ENCODE data around the gene EHD4.

Gene EHD4

GRCh38 chr15:41855261-41855961 is 116.9 kb downstream of the EHD4 start:
- TF ChIP-seq, protein P1, sequence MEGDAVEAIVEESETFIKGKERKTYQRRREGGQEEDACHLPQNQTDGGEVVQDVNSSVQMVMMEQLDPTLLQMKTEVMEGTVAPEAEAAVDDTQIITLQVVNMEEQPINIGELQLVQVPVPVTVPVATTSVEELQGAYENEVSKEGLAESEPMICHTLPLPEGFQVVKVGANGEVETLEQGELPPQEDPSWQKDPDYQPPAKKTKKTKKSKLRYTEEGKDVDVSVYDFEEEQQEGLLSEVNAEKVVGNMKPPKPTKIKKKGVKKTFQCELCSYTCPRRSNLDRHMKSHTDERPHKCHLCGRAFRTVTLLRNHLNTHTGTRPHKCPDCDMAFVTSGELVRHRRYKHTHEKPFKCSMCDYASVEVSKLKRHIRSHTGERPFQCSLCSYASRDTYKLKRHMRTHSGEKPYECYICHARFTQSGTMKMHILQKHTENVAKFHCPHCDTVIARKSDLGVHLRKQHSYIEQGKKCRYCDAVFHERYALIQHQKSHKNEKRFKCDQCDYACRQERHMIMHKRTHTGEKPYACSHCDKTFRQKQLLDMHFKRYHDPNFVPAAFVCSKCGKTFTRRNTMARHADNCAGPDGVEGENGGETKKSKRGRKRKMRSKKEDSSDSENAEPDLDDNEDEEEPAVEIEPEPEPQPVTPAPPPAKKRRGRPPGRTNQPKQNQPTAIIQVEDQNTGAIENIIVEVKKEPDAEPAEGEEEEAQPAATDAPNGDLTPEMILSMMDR (IDR thresholded peaks at IDR 0.05; ENCODE audit: insufficient read depth, missing control alignments), result no peak
- DNase-seq (ENCODE audit: insufficient read length, low spot score) (no peak), FAIRE-seq (no peak)

GRCh38 chr15:41854443-41854842 is 117.9 kb downstream of the EHD4 start:
- FAIRE-seq (no peak), DNase-seq (ENCODE audit: insufficient read length, low spot score) (no peak)

DNA sequence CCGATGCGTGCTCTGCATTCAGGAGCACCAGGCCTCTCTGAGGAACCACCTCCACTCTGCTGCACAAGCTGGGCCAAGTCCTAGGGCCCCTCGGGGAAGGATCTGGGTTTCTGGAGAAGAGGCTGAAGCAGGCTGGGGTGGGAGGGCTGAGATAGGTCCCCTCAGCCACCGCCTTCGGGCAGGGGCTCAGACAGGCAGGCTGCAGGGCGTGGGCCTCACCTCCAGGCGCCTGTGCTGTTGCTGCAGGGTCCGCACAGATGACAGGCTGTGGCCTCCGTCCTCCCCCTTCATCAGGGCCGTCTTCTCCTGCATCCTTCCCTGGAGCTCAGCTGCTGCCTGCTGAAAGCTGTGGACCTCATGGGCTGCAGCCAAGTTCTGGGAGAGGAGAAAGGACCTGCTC is 118.5 kb downstream of the EHD4 start:
- TF ChIP-seq, protein P1 (IDR thresholded peaks at IDR 0.05; ENCODE audit: insufficient read depth, missing control alignments), result no peak
- FAIRE-seq, result no peak

More at GRCh38 chr15:41854443-41854842, 117.9 kb downstream of the EHD4 start:
- TF ChIP-seq, protein P1 (IDR thresholded peaks at IDR 0.05; ENCODE audit: insufficient read depth, missing control alignments), result no peak

GRCh38 chr15:41852736-41853590 is 119.4 kb downstream of the EHD4 start:
- no peak for FAIRE-seq
- DNase-seq (ENCODE audit: insufficient read length, low spot score), result no peak
- TF ChIP-seq, protein P1 (IDR thresholded peaks at IDR 0.05; ENCODE audit: insufficient read depth, missing control alignments), result no peak

More for the DNA sequence above, 118.5 kb downstream of the EHD4 start:
- no peak for DNase-seq (ENCODE audit: insufficient read length, low spot score)

DNA sequence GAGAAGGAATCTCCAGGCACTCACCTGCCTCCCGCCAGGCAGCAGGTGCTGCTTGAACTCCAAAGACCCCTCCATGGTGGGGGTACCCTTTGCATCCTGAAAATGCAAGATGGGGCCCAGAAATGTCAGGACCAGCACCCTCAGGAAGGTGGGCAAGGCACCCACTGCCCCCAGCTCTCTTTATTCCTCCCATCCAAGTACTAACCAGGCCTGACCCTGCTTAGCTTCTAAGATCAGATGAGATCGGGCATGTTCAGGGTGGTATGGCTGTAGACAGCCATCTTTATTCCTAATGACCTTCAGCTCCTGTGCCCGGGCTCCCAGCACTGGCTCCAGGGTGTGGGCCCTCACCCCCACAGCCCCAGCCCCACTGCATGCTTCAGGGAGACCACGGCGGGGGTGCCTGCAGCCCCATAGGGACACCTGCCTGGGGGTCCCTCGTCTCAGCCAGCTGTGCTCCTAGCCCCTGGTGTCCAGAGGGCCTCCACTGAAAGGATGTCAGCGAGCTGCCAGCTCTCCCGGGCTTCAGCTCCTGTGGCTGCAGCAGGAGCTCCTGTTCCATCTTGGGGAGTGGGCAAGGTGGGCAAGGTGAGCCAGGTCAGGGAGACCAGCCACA is 120.5 kb downstream of the EHD4 start:
- TF ChIP-seq, protein P1 (IDR thresholded peaks at IDR 0.05; ENCODE audit: insufficient read depth, missing control alignments), result no peak
- FAIRE-seq (no peak), DNase-seq (ENCODE audit: insufficient read length, low spot score) (no peak)

DNA sequence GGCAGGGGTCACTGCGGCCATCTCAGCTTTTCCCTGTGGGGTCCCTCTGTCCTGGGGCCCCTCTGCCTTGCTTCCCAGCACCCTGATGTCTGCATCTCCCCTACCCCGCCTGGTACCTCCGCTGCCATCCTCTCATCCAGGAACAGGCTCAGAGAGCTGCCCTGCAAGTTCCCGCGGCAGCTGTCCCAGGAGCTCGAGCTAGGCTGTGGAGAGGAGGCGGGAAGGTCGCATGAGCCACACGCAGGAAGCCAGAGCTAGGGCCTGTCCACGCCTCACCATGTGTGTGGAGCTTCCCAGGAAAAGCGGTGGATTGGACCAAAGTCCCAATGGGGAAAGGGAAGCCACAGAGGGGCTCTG is 121.2 kb downstream of the EHD4 start:
- FAIRE-seq (no peak), DNase-seq (ENCODE audit: insufficient read length, low spot score) (no peak)
- TF ChIP-seq, protein P1 (IDR thresholded peaks at IDR 0.05; ENCODE audit: insufficient read depth, missing control alignments), result no peak
